ENCODE data around the gene CFAP92.

Gene CFAP92

GRCh38 chr3:128993461-128994172 lies at the start of gene CFAP92:
CFAP92 (minus strand) TSS chr3:128994076; CDS start chr3:128993304, 772 bp downstream.
- DNase-seq (ENCODE audit: low read depth in 3 of 3) = peak; percentile 78 to 83 (median 81)

- DNase-seq (ENCODE audit: low read depth in 3 of 3) = no peak
These were observed 46.9 kb upstream of the CFAP92 start for GRCh38 chr3:129040579-129041300.

GRCh38 chr3:129040039-129040336 lies 46.1 kb upstream of the CFAP92 start:
- DNase-seq (ENCODE audit: low read depth in 3 of 3) = no peak

GRCh38 chr3:129039271-129040038 lies 45.6 kb upstream of the CFAP92 start:
- no peak for DNase-seq (ENCODE audit: low read depth in 3 of 3)

- DNase-seq (ENCODE audit: low read depth in 3 of 3) = no peak
These were observed 44.4 kb upstream of the CFAP92 start for GRCh38 chr3:129038121-129038855.

- DNase-seq (ENCODE audit: low read depth in 3 of 3) = no peak
These were observed 43.2 kb upstream of the CFAP92 start for GRCh38 chr3:129037093-129037419.

- DNase-seq (ENCODE audit: low read depth in 3 of 3) = no peak
These were observed 42.6 kb upstream of the CFAP92 start for GRCh38 chr3:129036222-129037092.

- no peak for DNase-seq (ENCODE audit: low read depth in 3 of 3)
These were observed 41.7 kb upstream of the CFAP92 start for GRCh38 chr3:129035360-129036221.

GRCh38 chr3:129034642-129035041 lies 40.8 kb upstream of the CFAP92 start:
- DNase-seq (ENCODE audit: low read depth in 3 of 3) = no peak

GRCh38 chr3:129033633-129034321 lies 39.9 kb upstream of the CFAP92 start:
- DNase-seq (ENCODE audit: low read depth in 3 of 3) = no peak

GRCh38 chr3:129033151-129033550 lies 39.3 kb upstream of the CFAP92 start:
- no peak for DNase-seq (ENCODE audit: low read depth in 3 of 3)

GRCh38 chr3:129032716-129033115 lies 38.8 kb upstream of the CFAP92 start:
- DNase-seq (ENCODE audit: low read depth in 3 of 3) = no peak

GRCh38 chr3:129031476-129032215 lies 37.8 kb upstream of the CFAP92 start:
- no peak for DNase-seq (ENCODE audit: low read depth in 3 of 3)

- no peak for DNase-seq (ENCODE audit: low read depth in 3 of 3)
These were observed 36.7 kb upstream of the CFAP92 start for GRCh38 chr3:129030611-129031010.

GRCh38 chr3:129028866-129029265 lies 35.0 kb upstream of the CFAP92 start:
- DNase-seq (ENCODE audit: low read depth in 3 of 3) = no peak

GRCh38 chr3:129027544-129027880 lies 33.6 kb upstream of the CFAP92 start:
- no peak for DNase-seq (ENCODE audit: low read depth in 3 of 3)

- DNase-seq (ENCODE audit: low read depth in 3 of 3) = peak; percentile 80 to 89 (median 85)
These were observed 33.1 kb upstream of the CFAP92 start for GRCh38 chr3:129026728-129027543.

Data from stimulated activated CD4-positive, alpha-beta T cell treated with anti-CD3 and anti-CD28 coated beads, TNF-alpha, amount 100 ng/mL, for 48 hours (primary cell).